ENCODE data around the gene ITIH5. TPM values are rescaled to one million over a fixed set of nuclear protein-coding genes. Genes with fewer than 3 reads are reported as not detected.

ITIH5 gene
- total RNA-seq, 1 experiment from 2014 or later: not detected

DNA sequence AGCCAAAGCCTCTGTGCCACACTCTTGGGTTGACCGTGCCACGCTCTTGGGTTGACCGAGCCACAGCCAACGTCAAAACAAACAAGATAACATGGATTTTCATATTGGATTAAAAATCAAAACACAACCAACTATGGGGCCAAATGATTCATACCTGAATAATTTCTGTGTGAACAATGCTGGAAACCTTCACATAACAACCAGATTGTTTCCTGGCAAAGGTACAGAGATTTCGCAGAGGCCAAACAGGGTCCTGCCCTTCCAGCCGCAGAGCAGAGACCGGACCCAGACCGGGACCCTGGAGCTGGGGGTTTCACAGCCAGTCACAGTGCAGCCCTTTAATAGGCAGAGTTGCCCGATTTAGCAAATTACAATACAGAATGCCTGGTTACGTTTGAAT is 40.5 kb downstream of the ITIH5 start:
- Histone ChIP-seq H3K36me3 (ENCODE audit: insufficient read depth, low read length) (no peaks in the 10 kb centered on the region), H3K4me2 (ENCODE audit: low read depth, low read length, poor library complexity, severe bottlenecking) (no peak overlapping the region), H3K9ac (ENCODE audit: low read length) (no peak overlapping the region), H4K20me1 (ENCODE audit: insufficient read depth, low read depth, low read length) (no peaks in the 10 kb centered on the region), H2AFZ (ENCODE audit: low read length) (no peak overlapping the region), H3K79me2 (ENCODE audit: low read length) (no peaks in the 10 kb centered on the region), H3K9me3 (ENCODE audit: low read length) (no peaks in the 10 kb centered on the region; the same call in 1 of the 2 replicates), H3K4me1 (ENCODE audit: low read length) (no peaks in the 10 kb centered on the region), H3K27ac (ENCODE audit: low read length) (no peak overlapping the region), H3K4me3 (ENCODE audit: low read length) (no peak overlapping the region), H3K27me3 (ENCODE audit: low read length) (no peaks in the 10 kb centered on the region), H3K9me2 (replicated peaks; ENCODE audit: insufficient read depth, low read length) (no peaks in the 10 kb centered on the region)
- no peak for DNase-seq

DNA sequence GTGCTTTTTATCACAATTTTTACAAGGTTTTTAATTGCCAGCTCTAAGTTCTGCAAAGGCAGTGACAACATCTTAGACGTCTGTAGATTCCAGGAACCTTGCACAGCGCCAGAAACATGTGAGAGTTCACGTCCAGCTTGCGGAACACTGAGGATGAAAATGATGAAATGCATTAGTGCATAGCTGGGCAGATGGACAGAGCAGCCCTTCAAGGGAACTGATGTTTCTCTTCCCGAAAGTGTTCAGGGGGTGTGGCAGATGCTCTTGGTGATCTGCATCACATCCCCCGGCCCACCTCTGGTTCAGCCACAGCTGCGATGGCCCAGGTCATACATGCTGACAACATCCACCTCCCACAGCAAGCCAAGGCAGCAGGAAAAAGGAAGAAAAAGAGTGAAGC is 40.9 kb downstream of the ITIH5 start:
- DNase-seq: no peak
- Histone ChIP-seq H3K36me3 (ENCODE audit: insufficient read depth, low read length) (no peaks in the 10 kb centered on the region), H3K27ac (ENCODE audit: low read length) (no peak overlapping the region), H4K20me1 (ENCODE audit: insufficient read depth, low read depth, low read length) (no peaks in the 10 kb centered on the region), H3K9me3 (ENCODE audit: low read length) (no peaks in the 10 kb centered on the region; the same call in 1 of the 2 replicates), H3K4me1 (ENCODE audit: low read length) (no peaks in the 10 kb centered on the region), H3K4me3 (ENCODE audit: low read length) (no peak overlapping the region), H3K4me2 (ENCODE audit: low read depth, low read length, poor library complexity, severe bottlenecking) (no peak overlapping the region), H3K9me2 (replicated peaks; ENCODE audit: insufficient read depth, low read length) (no peaks in the 10 kb centered on the region), H3K79me2 (ENCODE audit: low read length) (no peaks in the 10 kb centered on the region), H3K9ac (ENCODE audit: low read length) (no peak overlapping the region), H3K27me3 (ENCODE audit: low read length) (no peaks in the 10 kb centered on the region), H2AFZ (ENCODE audit: low read length) (no peak overlapping the region)

DNA sequence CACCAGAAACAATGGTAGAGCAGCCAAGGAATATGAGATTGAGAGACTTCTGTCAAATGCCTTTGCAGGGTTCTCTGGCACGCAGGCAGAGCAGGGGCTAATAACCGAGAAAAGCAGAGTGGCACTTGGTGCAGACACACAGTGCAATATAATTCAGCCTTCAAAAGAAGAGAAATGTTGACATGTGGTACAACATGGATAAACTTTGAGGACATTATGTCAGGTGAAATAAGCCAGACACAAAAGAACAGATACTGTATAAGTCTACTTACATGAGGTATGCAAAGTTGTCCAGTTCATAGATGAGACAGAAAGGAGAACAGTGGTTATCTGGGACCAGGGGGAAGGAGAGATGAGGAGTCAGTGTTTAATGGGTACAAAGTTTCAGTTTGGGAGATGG is 41.8 kb downstream of the ITIH5 start:
- Histone ChIP-seq H3K4me1 (ENCODE audit: low read length) (no peaks in the 10 kb centered on the region), H3K9me2 (replicated peaks; ENCODE audit: insufficient read depth, low read length) (no peaks in the 10 kb centered on the region), H3K79me2 (ENCODE audit: low read length) (no peaks in the 10 kb centered on the region), H3K4me3 (ENCODE audit: low read length) (no peak overlapping the region), H3K9me3 (ENCODE audit: low read length) (no peaks in the 10 kb centered on the region; the same call in 1 of the 2 replicates), H4K20me1 (ENCODE audit: insufficient read depth, low read depth, low read length) (no peaks in the 10 kb centered on the region), H2AFZ (ENCODE audit: low read length) (no peak overlapping the region), H3K4me2 (ENCODE audit: low read depth, low read length, poor library complexity, severe bottlenecking) (no peak overlapping the region), H3K9ac (ENCODE audit: low read length) (no peak overlapping the region), H3K27me3 (ENCODE audit: low read length) (no peaks in the 10 kb centered on the region), H3K27ac (ENCODE audit: low read length) (no peak overlapping the region), H3K36me3 (ENCODE audit: insufficient read depth, low read length) (no peaks in the 10 kb centered on the region)
- DNase-seq: no peak

DNA sequence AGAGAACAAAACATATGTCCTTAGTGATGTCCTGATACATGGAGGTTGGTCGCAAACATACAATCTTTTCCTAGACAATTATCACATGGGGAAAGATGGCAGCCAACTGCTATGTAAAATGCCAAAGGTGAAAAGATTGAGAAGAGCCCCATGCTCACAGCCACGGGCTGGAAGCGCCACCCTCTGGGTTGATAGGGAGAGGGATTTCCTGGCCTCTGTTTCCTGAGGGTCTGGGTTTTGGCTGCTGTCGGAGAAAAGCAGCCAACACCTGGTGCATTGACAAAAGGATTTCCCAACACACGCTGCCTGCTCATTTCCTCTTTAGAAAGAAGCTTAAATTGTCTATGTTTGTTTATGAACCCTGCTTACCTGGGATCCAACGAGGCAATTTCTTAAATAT is 43.8 kb downstream of the ITIH5 start:
- H3K9ac ChIP-seq (ENCODE audit: low read length): no peak overlapping the region
- no peaks in the 10 kb centered on the region for H3K79me2 ChIP-seq (ENCODE audit: low read length)
- no peak overlapping the region for H3K4me3 ChIP-seq (ENCODE audit: low read length)
- H3K36me3 ChIP-seq (ENCODE audit: insufficient read depth, low read length): no peaks in the 10 kb centered on the region
- H2AFZ ChIP-seq (ENCODE audit: low read length): no peak overlapping the region
- no peaks in the 10 kb centered on the region for H3K9me3 ChIP-seq (ENCODE audit: low read length)
- H3K27ac ChIP-seq (ENCODE audit: low read length): no peak overlapping the region
- H3K4me1 ChIP-seq (ENCODE audit: low read length): no peaks in the 10 kb centered on the region
- no peaks in the 10 kb centered on the region for H3K9me2 ChIP-seq (replicated peaks; ENCODE audit: insufficient read depth, low read length)
- H3K27me3 ChIP-seq (ENCODE audit: low read length): no peaks in the 10 kb centered on the region
- H4K20me1 ChIP-seq (ENCODE audit: insufficient read depth, low read depth, low read length): no peaks in the 10 kb centered on the region
- peak; percentile 46 for DNase-seq
- H3K4me2 ChIP-seq (ENCODE audit: low read depth, low read length, poor library complexity, severe bottlenecking): no peak overlapping the region

DNA sequence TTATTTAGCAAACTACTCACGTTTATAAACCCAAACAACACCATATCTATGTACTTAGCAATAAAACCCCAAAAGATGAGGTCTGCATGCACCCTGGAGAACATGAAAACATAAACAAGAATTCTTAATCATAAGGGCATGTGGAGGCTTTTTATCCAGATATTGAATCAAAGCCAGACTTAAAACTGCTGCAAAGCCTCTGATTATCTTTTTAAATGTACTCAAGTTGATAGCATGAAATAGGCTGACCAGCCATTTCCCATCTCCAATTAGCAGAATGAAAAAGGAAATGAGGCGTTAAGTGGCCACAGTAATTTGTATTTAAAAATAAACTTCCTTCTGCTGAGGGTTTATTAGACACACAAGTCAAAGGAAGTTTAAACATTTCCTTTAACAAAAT is 48.3 kb downstream of the ITIH5 start:
- Histone ChIP-seq H2AFZ (ENCODE audit: low read length) (no peak overlapping the region), H3K9me3 (ENCODE audit: low read length) (no peaks in the 10 kb centered on the region), H3K27me3 (ENCODE audit: low read length) (no peaks in the 10 kb centered on the region), H3K79me2 (ENCODE audit: low read length) (no peaks in the 10 kb centered on the region), H3K9ac (ENCODE audit: low read length) (no peak overlapping the region), H3K36me3 (ENCODE audit: insufficient read depth, low read length) (no peaks in the 10 kb centered on the region), H4K20me1 (ENCODE audit: insufficient read depth, low read depth, low read length) (no peaks in the 10 kb centered on the region), H3K9me2 (replicated peaks; ENCODE audit: insufficient read depth, low read length) (no peaks in the 10 kb centered on the region), H3K27ac (ENCODE audit: low read length) (no peak overlapping the region), H3K4me1 (ENCODE audit: low read length) (no peaks in the 10 kb centered on the region), H3K4me2 (ENCODE audit: low read depth, low read length, poor library complexity, severe bottlenecking) (no peak overlapping the region), H3K4me3 (ENCODE audit: low read length) (no peak overlapping the region)
- no peak for DNase-seq

DNA sequence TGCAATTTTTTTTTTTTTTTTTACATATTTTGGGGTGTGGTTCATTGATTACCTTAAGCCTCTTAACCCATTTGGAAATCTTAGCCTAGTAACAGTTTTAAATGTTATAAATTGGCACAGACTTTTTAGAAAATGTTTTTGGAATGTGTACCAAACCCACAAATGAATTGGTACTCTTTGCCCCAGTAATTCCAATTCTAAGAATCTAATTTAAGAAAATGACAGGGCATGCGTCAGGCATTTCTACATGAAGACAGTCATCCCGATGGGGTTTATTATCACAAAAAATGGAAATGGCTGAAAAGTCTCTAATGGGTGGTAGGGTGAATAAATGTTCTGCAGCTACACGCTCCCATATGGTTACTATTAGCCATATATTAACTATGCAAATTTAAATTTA is 54.9 kb downstream of the ITIH5 start:
- Histone ChIP-seq H3K9me2 (replicated peaks; ENCODE audit: insufficient read depth, low read length) (no peaks in the 10 kb centered on the region), H3K27me3 (ENCODE audit: low read length) (no peaks in the 10 kb centered on the region), H3K36me3 (ENCODE audit: insufficient read depth, low read length) (no peaks in the 10 kb centered on the region), H3K9me3 (ENCODE audit: low read length) (no peaks in the 10 kb centered on the region), H3K27ac (ENCODE audit: low read length) (no peak overlapping the region), H3K4me1 (ENCODE audit: low read length) (no peaks in the 10 kb centered on the region), H2AFZ (ENCODE audit: low read length) (no peak overlapping the region), H3K4me3 (ENCODE audit: low read length) (no peak overlapping the region), H3K79me2 (ENCODE audit: low read length) (no peaks in the 10 kb centered on the region), H4K20me1 (ENCODE audit: insufficient read depth, low read depth, low read length) (no peaks in the 10 kb centered on the region), H3K4me2 (ENCODE audit: low read depth, low read length, poor library complexity, severe bottlenecking) (no peak overlapping the region), H3K9ac (ENCODE audit: low read length) (no peak overlapping the region)
- no peak for DNase-seq

DNA sequence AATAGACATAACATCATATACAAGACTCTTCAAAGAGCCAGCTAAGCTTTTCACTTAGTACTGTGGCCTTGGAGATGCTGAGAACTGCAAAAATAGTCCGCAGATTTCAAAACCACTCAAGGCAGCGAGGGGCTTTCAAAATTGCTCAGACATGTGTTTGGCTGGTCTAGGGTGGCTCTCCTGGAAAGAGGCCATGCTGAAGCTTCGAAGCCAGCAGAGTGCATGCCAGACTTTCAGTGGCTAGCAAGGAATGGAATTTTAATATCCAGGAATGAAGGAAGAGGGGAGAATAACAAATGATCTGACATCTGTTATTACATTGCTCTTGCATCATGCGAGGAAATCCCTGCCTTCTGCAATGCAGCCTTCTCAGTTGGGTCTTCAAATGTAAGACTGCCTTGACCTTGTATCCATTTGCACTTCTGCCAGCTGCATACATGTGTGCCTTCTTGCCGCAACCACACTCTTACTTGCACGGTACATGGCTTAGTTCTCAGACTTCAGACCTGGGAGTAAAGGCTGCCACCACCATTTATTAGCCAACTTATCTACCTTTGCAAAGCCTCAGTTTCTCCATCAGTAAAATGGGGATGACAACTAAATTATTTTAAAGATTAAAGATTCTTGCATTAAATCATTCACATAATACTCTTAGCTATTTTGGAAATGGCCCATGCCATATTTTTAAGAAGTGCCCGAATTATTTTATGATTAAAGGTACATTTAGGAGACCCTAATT is 55.9 kb downstream of the ITIH5 start:
- Histone ChIP-seq H3K4me3 (ENCODE audit: low read length) (no peak overlapping the region), H3K36me3 (ENCODE audit: insufficient read depth, low read length) (no peaks in the 10 kb centered on the region), H3K4me1 (ENCODE audit: low read length) (no peaks in the 10 kb centered on the region), H2AFZ (ENCODE audit: low read length) (no peak overlapping the region), H3K9me2 (replicated peaks; ENCODE audit: insufficient read depth, low read length) (no peaks in the 10 kb centered on the region), H3K9ac (ENCODE audit: low read length) (no peak overlapping the region), H3K9me3 (ENCODE audit: low read length) (no peaks in the 10 kb centered on the region), H3K4me2 (ENCODE audit: low read depth, low read length, poor library complexity, severe bottlenecking) (no peak overlapping the region), H3K27me3 (ENCODE audit: low read length) (no peaks in the 10 kb centered on the region), H3K27ac (ENCODE audit: low read length) (no peak overlapping the region), H3K79me2 (ENCODE audit: low read length) (no peaks in the 10 kb centered on the region), H4K20me1 (ENCODE audit: insufficient read depth, low read depth, low read length) (no peaks in the 10 kb centered on the region)
- no peak for DNase-seq

DNA sequence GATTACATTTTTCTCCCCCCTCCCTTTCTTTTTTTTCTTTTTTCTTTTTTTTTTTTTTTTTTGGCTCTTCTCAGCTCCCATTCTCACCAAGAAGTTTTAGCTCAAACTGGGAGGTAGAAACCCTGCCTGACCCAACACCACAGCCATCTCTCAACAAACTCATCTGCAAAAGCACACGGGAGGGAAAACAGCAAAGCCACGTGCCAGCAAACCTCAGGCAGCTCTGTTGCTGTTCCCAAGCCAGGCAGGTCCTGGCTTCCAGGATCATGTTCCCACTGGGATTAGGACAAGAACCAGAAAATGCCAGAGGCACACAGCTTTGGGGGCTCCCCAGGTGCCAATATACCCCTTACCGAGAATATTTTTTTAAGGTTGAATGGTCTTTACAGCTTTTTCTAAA is 56.7 kb downstream of the ITIH5 start:
- Histone ChIP-seq H3K9ac (ENCODE audit: low read length) (no peak overlapping the region), H3K4me3 (ENCODE audit: low read length) (no peak overlapping the region), H3K4me2 (ENCODE audit: low read depth, low read length, poor library complexity, severe bottlenecking) (no peak overlapping the region), H3K79me2 (ENCODE audit: low read length) (no peaks in the 10 kb centered on the region), H3K9me3 (ENCODE audit: low read length) (no peaks in the 10 kb centered on the region), H3K4me1 (ENCODE audit: low read length) (no peaks in the 10 kb centered on the region), H3K9me2 (replicated peaks; ENCODE audit: insufficient read depth, low read length) (no peaks in the 10 kb centered on the region), H3K36me3 (ENCODE audit: insufficient read depth, low read length) (no peaks in the 10 kb centered on the region), H3K27me3 (ENCODE audit: low read length) (no peaks in the 10 kb centered on the region), H2AFZ (ENCODE audit: low read length) (no peak overlapping the region), H4K20me1 (ENCODE audit: insufficient read depth, low read depth, low read length) (no peaks in the 10 kb centered on the region), H3K27ac (ENCODE audit: low read length) (no peak overlapping the region)
- DNase-seq: no peak

Data from Karpas-422 (cell line).